ENCODE measurements around the gene DZIP1L. TPM values are rescaled to one million over a fixed set of nuclear protein-coding genes. Genes with fewer than 3 reads are reported as not detected.

Gene DZIP1L
- total RNA-seq, 4 donors from 2014 or later, result 2.8 to 40.4 (median 5.5) TPM

DNA sequence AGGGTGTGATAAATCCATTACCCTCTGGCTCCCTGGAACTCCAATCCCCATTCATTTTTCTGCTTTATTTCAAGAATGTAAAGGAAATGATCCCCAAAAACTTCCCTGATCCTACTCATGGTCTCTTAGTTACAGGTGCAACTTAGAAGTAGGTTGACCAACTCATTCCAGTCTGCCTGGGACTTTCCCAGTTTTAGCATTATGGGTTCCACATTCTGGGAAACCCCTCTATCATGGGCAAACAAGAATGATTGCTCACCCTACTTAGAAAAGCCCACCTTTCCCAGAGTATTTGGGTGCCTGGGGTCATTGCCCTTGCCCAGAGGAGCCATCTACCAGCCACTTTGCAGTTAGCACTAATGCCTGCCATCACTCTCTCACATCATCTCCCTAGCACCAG is 89.9 kb downstream of the DZIP1L start:
- no peak for DNase-seq
- no peaks in the 10 kb centered on the region for H3K4me1 ChIP-seq
- no peaks in the 10 kb centered on the region for H3K9me3 ChIP-seq
- TF ChIP-seq, protein P1, sequence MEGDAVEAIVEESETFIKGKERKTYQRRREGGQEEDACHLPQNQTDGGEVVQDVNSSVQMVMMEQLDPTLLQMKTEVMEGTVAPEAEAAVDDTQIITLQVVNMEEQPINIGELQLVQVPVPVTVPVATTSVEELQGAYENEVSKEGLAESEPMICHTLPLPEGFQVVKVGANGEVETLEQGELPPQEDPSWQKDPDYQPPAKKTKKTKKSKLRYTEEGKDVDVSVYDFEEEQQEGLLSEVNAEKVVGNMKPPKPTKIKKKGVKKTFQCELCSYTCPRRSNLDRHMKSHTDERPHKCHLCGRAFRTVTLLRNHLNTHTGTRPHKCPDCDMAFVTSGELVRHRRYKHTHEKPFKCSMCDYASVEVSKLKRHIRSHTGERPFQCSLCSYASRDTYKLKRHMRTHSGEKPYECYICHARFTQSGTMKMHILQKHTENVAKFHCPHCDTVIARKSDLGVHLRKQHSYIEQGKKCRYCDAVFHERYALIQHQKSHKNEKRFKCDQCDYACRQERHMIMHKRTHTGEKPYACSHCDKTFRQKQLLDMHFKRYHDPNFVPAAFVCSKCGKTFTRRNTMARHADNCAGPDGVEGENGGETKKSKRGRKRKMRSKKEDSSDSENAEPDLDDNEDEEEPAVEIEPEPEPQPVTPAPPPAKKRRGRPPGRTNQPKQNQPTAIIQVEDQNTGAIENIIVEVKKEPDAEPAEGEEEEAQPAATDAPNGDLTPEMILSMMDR (IDR thresholded peaks at IDR 0.05), result no peak
- TF ChIP-seq POLR2A (IDR thresholded peaks at IDR 0.05), result no peak
- no peak overlapping the region for H3K27ac ChIP-seq
- no peak overlapping the region for H3K4me3 ChIP-seq
- no peaks in the 10 kb centered on the region for H3K27me3 ChIP-seq
- H3K36me3 ChIP-seq, result no peaks in the 10 kb centered on the region

DNA sequence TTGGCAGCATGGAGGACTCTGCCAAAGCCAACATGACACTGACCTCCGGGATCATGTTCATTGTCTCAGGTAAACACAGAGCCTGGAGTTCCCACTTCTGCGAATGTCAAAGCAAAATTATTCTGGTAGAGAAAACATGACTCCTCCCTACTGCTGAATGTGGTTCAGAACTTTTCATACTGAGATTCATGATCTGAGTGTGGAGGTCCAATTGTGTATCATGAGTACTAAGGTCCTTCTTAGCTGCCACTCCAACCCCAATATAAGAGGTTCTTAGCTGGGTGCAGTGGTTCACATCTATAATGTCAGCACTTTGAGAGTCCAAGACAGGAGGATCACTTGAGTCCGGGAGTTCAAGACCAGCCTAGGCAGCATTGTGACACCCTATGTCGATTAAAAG is 91.7 kb downstream of the DZIP1L start:
- H3K27ac ChIP-seq, result no peak overlapping the region
- no peak for DNase-seq
- TF ChIP-seq, protein P1 (IDR thresholded peaks at IDR 0.05), result no peak
- TF ChIP-seq POLR2A (IDR thresholded peaks at IDR 0.05), result no peak
- no peaks in the 10 kb centered on the region for H3K36me3 ChIP-seq
- no peaks in the 10 kb centered on the region for H3K9me3 ChIP-seq
- H3K4me1 ChIP-seq, result no peaks in the 10 kb centered on the region
- H3K4me3 ChIP-seq, result no peak overlapping the region
- no peaks in the 10 kb centered on the region for H3K27me3 ChIP-seq

DNA sequence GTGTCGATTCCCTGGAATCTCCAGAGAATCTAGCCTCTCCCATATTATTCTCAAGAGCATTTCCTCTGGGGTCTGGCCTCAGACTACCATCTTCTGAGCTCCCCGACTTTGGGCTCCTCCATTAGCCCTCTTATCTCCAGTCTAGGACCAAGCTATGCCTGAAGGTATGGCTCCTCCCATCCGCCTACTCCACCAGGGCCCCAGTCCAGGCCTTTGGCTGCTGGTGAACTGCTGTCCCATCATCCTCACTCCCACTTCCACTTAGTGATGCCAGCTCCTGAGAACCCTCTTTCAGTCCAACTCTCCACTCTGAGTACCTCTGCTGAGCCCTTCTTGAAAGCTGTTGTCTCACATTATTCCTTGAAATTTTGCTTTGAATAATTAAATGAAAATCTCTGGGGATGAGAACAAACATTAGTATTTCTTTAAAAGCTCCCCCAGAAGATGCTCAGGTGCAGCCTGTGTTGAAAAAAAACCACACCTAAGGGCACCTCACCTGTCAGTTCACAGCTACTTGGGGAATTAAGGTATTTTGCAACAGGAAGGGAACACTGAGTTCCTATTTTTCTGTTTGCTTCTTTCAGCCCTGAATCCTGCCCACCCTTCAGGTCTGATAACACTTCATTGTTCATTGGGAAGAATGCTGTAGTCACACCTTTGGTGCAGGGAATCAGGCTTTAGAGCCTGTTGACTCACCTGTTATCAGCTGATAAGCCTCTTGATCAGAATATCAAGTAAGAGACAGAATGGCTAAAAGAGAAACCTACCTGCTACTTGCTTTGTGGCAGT is 95.9 kb downstream of the DZIP1L start:
- Histone ChIP-seq H3K27me3 (no peaks in the 10 kb centered on the region), H3K36me3 (no peaks in the 10 kb centered on the region), H3K27ac (no peak overlapping the region), H3K4me1 (no peaks in the 10 kb centered on the region), H3K4me3 (no peak overlapping the region), H3K9me3 (no peaks in the 10 kb centered on the region)
- DNase-seq, result no peak
- TF ChIP-seq, protein P1 (IDR thresholded peaks at IDR 0.05), result no peak
- no peak for TF ChIP-seq POLR2A (IDR thresholded peaks at IDR 0.05)

- H3K4me1 ChIP-seq, result no peaks in the 10 kb centered on the region
- no peak overlapping the region for H3K4me3 ChIP-seq
- H3K27me3 ChIP-seq, result no peaks in the 10 kb centered on the region
- no peak overlapping the region for H3K27ac ChIP-seq
- no peak for DNase-seq
- no peaks in the 10 kb centered on the region for H3K36me3 ChIP-seq
- TF ChIP-seq, protein P1 (IDR thresholded peaks at IDR 0.05), result no peak
- no peak for TF ChIP-seq POLR2A (IDR thresholded peaks at IDR 0.05)
- no peaks in the 10 kb centered on the region for H3K9me3 ChIP-seq
These were observed 99.3 kb downstream of the DZIP1L start for GRCh38 chr3:138016065-138016464.

DNA sequence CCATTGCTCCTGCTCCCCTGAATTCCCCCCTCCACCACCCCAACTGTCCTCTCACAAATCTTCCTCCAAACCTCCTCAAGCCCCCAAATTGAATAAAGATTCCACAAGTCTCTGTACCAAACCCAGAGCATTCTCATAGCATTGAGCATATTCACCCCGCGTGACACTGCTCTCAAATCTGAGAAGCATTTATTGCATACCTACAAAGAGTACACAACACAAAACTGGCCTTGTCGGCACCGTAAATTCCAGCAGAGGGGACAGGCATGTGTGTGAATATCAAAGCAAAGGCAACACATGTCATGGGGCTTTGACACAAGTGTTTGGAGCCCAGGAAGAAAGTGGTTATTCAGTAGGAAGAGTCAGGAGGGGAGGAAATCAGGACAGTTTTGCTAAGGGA is 102.9 kb downstream of the DZIP1L start:
- no peaks in the 10 kb centered on the region for H3K36me3 ChIP-seq
- no peak overlapping the region for H3K4me3 ChIP-seq
- H3K27ac ChIP-seq, result no peak overlapping the region
- H3K9me3 ChIP-seq, result no peaks in the 10 kb centered on the region
- H3K27me3 ChIP-seq, result no peaks in the 10 kb centered on the region
- no peak for DNase-seq
- no peaks in the 10 kb centered on the region for H3K4me1 ChIP-seq
- TF ChIP-seq, protein P1 (IDR thresholded peaks at IDR 0.05), result no peak
- no peak for TF ChIP-seq POLR2A (IDR thresholded peaks at IDR 0.05)

Other genes with a start within 250 kb of the DZIP1L start
- gene CLDN18, start 105.4 kb downstream of the DZIP1L start, total RNA-seq, result not detected
- gene A4GNT, start 16.8 kb upstream of the DZIP1L start, total RNA-seq, result not detected
- 10 to 100 TPM in 1 of 4 donors, 1 to 10 TPM in 3; 6.3 to 24.8 (median 8.6) TPM for gene DBR1, start 59.3 kb upstream of the DZIP1L start, total RNA-seq
- 10 to 100 TPM; 35.7 to 77.2 (median 56.3) TPM for gene ARMC8, start 71.7 kb upstream of the DZIP1L start, total RNA-seq
- gene NME9, start 214.2 kb upstream of the DZIP1L start, total RNA-seq, result not detected
- gene MRAS, start 233.0 kb upstream of the DZIP1L start, total RNA-seq, result 1 to 10 TPM; 1.2 to 7.4 (median 3.0) TPM

All from Peyer's patch (tissue), 4 donors.